ENCODE measurements around the gene SH3RF2.

GRCh38 chr5:145951071-145951470 is 14.7 kb downstream of the SH3RF2 start:
- no peak for TF ChIP-seq GATA2 (IDR thresholded peaks at IDR 0.05; ENCODE audit: low read depth, low read length)
- TF ChIP-seq GATA3 (IDR thresholded peaks at IDR 0.05; ENCODE audit: low read depth, low read length), result no peak
